MM.1S (cell line): Measurements from ENCODE around the gene CACNB2.

Experiments used
- DNase-seq: peaks from one replicate; pipeline ENCODE4 v3.0.0-alpha.2; 2015
- H2AFZ ChIP-seq: fragments of 300-600 bp; sonication (generic); 2 replicates; pipeline ENCODE4 v1.6.0; 2016; ENCODE audit warnings: antibody characterized with exemption, low read length
- H3F3A ChIP-seq: fragments of 300-600 bp; sonication (generic); 2 replicates; pipeline ENCODE4 v1.6.1; 2016; ENCODE audit warnings: mild to moderate bottlenecking, antibody characterized with exemption, low read length, moderate library complexity, mixed read lengths; ENCODE audit not compliant: insufficient read depth
- H3K27ac ChIP-seq: fragments of 300-600 bp; sonication (generic); 2 replicates; pipeline ENCODE4 v1.5.1; 2016; ENCODE audit warnings: mild to moderate bottlenecking, low read length
- H3K27me3 ChIP-seq: fragments of 300-600 bp; sonication (generic); replicated peaks from 2 replicates; pipeline ENCODE4 v1.6.0; 2016; ENCODE audit warnings: low read length; ENCODE audit not compliant: insufficient read depth
- H3K36me3 ChIP-seq: fragments of 300-600 bp; sonication (generic); replicated peaks from 2 replicates; pipeline ENCODE4 v1.6.1; 2016; ENCODE audit warnings: mild to moderate bottlenecking, low read length, mixed read lengths; ENCODE audit not compliant: insufficient read depth
- H3K4me1 ChIP-seq: fragments of 300-600 bp; sonication (generic); 2 replicates; pipeline ENCODE4 v1.6.1; 2016; ENCODE audit warnings: low read length, mixed read lengths
- H3K4me2 ChIP-seq: fragments of 300-600 bp; sonication (generic); 2 replicates; pipeline ENCODE4 v1.6.0; 2016; ENCODE audit warnings: low read depth, low read length
- H3K4me3 ChIP-seq: fragments of 300-600 bp; sonication (generic); 2 replicates; pipeline ENCODE4 v1.5.1; 2016; ENCODE audit warnings: low read length, mixed read lengths
- H3K79me2 ChIP-seq: fragments of 300-600 bp; sonication (generic); 2 replicates; pipeline ENCODE4 v1.6.1; 2016; ENCODE audit warnings: mixed run types, low read length, mixed read lengths
- H3K9ac ChIP-seq: fragments of 300-600 bp; sonication (generic); 2 replicates; pipeline ENCODE4 v1.6.1; 2016; ENCODE audit warnings: low read length, mixed read lengths
- H3K9me2 ChIP-seq: fragments of 300-600 bp; sonication (generic); replicated peaks from 2 replicates; pipeline ENCODE4 v1.6.1; 2016; ENCODE audit warnings: mild to moderate bottlenecking, low read length, mixed read lengths; ENCODE audit not compliant: insufficient read depth
- H3K9me3 ChIP-seq: fragments of 300-600 bp; sonication (generic); replicated peaks from 2 replicates; pipeline ENCODE4 v1.6.1; 2016; ENCODE audit warnings: mild to moderate bottlenecking, low read length, mixed read lengths; ENCODE audit not compliant: insufficient read depth
- H4K20me1 ChIP-seq: fragments of 300-600 bp; sonication (generic); 2 replicates; pipeline ENCODE4 v1.6.1; 2016; ENCODE audit warnings: mild to moderate bottlenecking, low read length, moderate library complexity, mixed read lengths; ENCODE audit not compliant: insufficient read depth
- EZH2 ChIP-seq: fragments of 300-600 bp; sonication (generic); optimal IDR thresholded peaks from 2 replicates; pipeline ENCODE3; 2017; ENCODE audit warnings: low read depth, mild to moderate bottlenecking, antibody characterized with exemption, low read length, mixed read lengths
- EZH2phosphoT487 ChIP-seq: fragments of 300-600 bp; sonication (generic); IDR thresholded peaks from 2 replicates; pipeline ENCODE4 v1.6.1; 2018; ENCODE audit warnings: antibody characterized with exemption, low read length
- TF ChIP-seq, protein P1 (sequence below): fragments of 300-600 bp; sonication (generic); IDR thresholded peaks from 2 replicates; pipeline ENCODE4 v1.5.1; 2016; ENCODE audit warnings: antibody characterized with exemption, low read length, mixed read lengths

The CACNB2 gene

DNA sequence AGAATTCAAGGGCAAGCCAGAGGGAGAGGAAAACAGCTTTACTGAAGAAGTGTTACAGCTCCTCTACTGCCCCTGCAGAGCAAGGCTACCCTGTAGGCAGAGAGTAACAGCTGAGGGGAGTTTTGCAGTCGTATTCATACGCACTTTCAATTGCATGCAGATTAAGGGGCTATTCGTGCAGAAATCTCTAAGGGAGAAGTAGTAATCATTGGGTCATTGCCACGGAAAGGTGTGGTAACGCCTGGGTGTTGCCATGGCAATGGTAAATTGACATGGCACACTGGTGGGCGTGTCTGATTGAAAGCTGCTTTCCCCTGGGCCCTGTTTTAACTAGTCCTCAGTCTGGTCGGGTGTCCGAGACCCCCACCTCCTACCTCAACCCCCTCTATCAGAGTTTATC lies 284.0 kb downstream of the CACNB2 start:
- no peak overlapping the region for H3K4me2 ChIP-seq
- H3K9me2 ChIP-seq, result no peaks in the 10 kb centered on the region
- H3K36me3 ChIP-seq, result no peaks in the 10 kb centered on the region
- no peaks in the 10 kb centered on the region for H3K9me3 ChIP-seq
- TF ChIP-seq EZH2phosphoT487 (no peak), EZH2 (no peak)
- TF ChIP-seq, protein P1, sequence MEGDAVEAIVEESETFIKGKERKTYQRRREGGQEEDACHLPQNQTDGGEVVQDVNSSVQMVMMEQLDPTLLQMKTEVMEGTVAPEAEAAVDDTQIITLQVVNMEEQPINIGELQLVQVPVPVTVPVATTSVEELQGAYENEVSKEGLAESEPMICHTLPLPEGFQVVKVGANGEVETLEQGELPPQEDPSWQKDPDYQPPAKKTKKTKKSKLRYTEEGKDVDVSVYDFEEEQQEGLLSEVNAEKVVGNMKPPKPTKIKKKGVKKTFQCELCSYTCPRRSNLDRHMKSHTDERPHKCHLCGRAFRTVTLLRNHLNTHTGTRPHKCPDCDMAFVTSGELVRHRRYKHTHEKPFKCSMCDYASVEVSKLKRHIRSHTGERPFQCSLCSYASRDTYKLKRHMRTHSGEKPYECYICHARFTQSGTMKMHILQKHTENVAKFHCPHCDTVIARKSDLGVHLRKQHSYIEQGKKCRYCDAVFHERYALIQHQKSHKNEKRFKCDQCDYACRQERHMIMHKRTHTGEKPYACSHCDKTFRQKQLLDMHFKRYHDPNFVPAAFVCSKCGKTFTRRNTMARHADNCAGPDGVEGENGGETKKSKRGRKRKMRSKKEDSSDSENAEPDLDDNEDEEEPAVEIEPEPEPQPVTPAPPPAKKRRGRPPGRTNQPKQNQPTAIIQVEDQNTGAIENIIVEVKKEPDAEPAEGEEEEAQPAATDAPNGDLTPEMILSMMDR, result no peak
- H2AFZ ChIP-seq, result no peak overlapping the region
- H3K9ac ChIP-seq, result no peak overlapping the region
- H3K27ac ChIP-seq, result no peak overlapping the region
- no peak overlapping the region for H3K4me3 ChIP-seq
- no peaks in the 10 kb centered on the region for H3K4me1 ChIP-seq
- H3K79me2 ChIP-seq, result no peaks in the 10 kb centered on the region
- no peaks in the 10 kb centered on the region for H3F3A ChIP-seq
- DNase-seq, result no peak
- no peaks in the 10 kb centered on the region for H3K27me3 ChIP-seq
- no peaks in the 10 kb centered on the region for H4K20me1 ChIP-seq

GRCh38 chr10:18429335-18429734 lies 289.1 kb downstream of the CACNB2 start:
- TF ChIP-seq EZH2, result no peak

GRCh38 chr10:18436902-18437301 lies 296.7 kb downstream of the CACNB2 start:
- no peak for TF ChIP-seq EZH2
- TF ChIP-seq, protein P1, result no peak
- TF ChIP-seq EZH2phosphoT487, result no peak
- no peak overlapping the region for H3K27ac ChIP-seq
- no peaks in the 10 kb centered on the region for H3K9me2 ChIP-seq
- no peak overlapping the region for H2AFZ ChIP-seq
- H3K4me3 ChIP-seq, result no peak overlapping the region
- DNase-seq, result no peak
- H3K9ac ChIP-seq, result no peak overlapping the region
- no peaks in the 10 kb centered on the region for H3F3A ChIP-seq
- no peaks in the 10 kb centered on the region for H3K4me1 ChIP-seq
- no peaks in the 10 kb centered on the region for H3K9me3 ChIP-seq
- H3K4me2 ChIP-seq, result no peak overlapping the region
- no peaks in the 10 kb centered on the region for H4K20me1 ChIP-seq
- no peaks in the 10 kb centered on the region for H3K36me3 ChIP-seq
- no peaks in the 10 kb centered on the region for H3K27me3 ChIP-seq
- H3K79me2 ChIP-seq, result no peaks in the 10 kb centered on the region

More at GRCh38 chr10:18429335-18429734, 289.1 kb downstream of the CACNB2 start:
- DNase-seq, result no peak
- Histone ChIP-seq H3K27me3 (no peaks in the 10 kb centered on the region), H3K79me2 (no peaks in the 10 kb centered on the region), H3K9me2 (no peaks in the 10 kb centered on the region), H3K9me3 (no peaks in the 10 kb centered on the region), H3K27ac (no peak overlapping the region), H3K9ac (no peak overlapping the region), H3K4me1 (no peaks in the 10 kb centered on the region), H4K20me1 (no peaks in the 10 kb centered on the region), H3K36me3 (no peaks in the 10 kb centered on the region), H3K4me3 (no peak overlapping the region), H3F3A (no peaks in the 10 kb centered on the region), H2AFZ (no peak overlapping the region), H3K4me2 (no peak overlapping the region)

DNA sequence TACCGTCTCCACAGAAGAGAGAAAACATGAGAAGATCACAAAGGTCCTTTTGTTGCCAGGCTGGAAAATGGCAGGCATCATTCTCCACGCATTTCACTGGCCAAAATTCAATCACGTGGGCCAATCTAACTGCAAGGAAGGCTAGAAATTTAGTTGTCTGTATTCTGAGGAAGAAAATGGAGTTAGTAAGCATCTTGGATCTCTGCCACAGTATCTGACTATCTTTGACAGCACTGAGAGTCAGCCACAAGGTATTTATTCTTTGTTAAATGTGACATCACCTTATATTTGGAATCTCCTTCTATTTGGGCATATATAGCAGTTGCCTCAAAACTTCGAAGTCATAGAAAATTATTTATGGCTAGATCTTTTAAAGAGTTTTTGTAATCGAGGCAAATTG lies 297.3 kb downstream of the CACNB2 start:
- no peak for DNase-seq
- H3K27me3 ChIP-seq, result no peaks in the 10 kb centered on the region
- no peak overlapping the region for H3K4me3 ChIP-seq
- no peaks in the 10 kb centered on the region for H3K4me1 ChIP-seq
- H3K9me3 ChIP-seq, result no peaks in the 10 kb centered on the region
- TF ChIP-seq EZH2 (no peak), EZH2phosphoT487 (no peak)
- TF ChIP-seq, protein P1, result no peak
- H3K79me2 ChIP-seq, result no peaks in the 10 kb centered on the region
- no peaks in the 10 kb centered on the region for H3K36me3 ChIP-seq
- no peaks in the 10 kb centered on the region for H3K9me2 ChIP-seq
- H3K4me2 ChIP-seq, result no peak overlapping the region
- H3K27ac ChIP-seq, result no peak overlapping the region
- H2AFZ ChIP-seq, result no peak overlapping the region
- H4K20me1 ChIP-seq, result no peaks in the 10 kb centered on the region
- H3K9ac ChIP-seq, result no peak overlapping the region
- H3F3A ChIP-seq, result no peaks in the 10 kb centered on the region
